GM12874 (cell line): ENCODE data around the gene SC5D.

Experiments used
- TF ChIP-seq, protein P1 (sequence below): IDR thresholded peaks from 2 replicates; pipeline ENCODE4 v1.5.1; 2011; ENCODE audit warnings: low read depth, mild to moderate bottlenecking, control low read depth, low read length, moderate library complexity; ENCODE audit not compliant: insufficient read depth

SC5D gene

DNA sequence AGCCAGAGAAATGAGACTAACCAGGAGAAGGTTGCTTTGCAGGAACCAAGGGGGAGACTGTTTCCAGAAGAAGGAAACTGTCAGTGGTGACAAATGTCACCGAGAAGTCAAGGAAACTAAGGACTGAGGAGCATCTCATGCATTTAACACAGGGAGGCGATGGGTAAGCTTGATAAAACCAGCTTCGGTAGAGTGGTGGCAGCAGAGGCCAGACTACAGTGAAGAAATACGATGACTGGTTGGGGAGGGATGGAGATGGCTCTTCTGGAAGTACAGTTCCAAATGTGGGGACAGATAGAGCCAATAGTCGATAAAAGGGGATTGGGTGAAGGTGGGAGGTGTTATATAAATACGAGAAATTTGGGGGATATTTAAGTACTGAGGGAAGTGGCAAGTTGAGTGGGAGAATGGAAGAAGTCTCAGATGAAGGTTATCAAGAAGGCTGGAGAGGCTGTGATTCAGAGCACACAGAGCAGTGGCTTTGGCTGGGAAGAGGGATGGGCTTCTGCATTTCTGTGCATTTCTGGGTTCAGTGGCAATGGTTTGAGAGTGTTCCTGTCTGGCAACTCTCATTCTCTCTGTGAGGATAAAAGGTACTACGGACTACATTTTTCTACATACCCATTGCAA lies 29.2 kb downstream of the SC5D start:
- TF ChIP-seq, protein P1, sequence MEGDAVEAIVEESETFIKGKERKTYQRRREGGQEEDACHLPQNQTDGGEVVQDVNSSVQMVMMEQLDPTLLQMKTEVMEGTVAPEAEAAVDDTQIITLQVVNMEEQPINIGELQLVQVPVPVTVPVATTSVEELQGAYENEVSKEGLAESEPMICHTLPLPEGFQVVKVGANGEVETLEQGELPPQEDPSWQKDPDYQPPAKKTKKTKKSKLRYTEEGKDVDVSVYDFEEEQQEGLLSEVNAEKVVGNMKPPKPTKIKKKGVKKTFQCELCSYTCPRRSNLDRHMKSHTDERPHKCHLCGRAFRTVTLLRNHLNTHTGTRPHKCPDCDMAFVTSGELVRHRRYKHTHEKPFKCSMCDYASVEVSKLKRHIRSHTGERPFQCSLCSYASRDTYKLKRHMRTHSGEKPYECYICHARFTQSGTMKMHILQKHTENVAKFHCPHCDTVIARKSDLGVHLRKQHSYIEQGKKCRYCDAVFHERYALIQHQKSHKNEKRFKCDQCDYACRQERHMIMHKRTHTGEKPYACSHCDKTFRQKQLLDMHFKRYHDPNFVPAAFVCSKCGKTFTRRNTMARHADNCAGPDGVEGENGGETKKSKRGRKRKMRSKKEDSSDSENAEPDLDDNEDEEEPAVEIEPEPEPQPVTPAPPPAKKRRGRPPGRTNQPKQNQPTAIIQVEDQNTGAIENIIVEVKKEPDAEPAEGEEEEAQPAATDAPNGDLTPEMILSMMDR: peak; percentile 58

DNA sequence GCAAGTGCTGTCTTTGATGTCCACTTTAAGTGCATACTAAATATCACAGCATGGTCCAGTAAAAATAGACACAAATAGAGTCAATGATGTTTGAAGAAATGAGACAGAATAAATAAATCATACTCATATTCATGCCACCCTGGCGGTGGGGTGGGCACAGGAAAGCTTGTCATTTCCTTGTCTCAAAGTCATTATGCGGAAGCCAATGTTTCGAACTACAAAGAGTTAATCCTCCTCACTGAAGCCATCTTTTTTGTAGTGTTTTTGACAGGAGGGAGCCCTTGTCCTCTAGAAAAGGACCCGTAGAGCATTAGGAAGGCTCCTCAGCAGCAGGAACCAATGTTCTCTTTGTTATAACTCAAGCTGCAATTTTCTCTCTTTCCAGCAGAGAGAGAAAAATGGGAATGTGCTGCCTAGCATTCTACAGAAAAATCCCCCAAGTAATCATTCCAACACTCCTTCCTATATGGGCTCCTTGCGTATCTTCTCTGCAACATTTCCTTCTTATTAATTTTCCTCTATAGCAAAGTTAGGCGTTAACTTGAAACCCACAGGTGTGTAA lies 30.6 kb downstream of the SC5D start:
- TF ChIP-seq, protein P1: no peak

DNA sequence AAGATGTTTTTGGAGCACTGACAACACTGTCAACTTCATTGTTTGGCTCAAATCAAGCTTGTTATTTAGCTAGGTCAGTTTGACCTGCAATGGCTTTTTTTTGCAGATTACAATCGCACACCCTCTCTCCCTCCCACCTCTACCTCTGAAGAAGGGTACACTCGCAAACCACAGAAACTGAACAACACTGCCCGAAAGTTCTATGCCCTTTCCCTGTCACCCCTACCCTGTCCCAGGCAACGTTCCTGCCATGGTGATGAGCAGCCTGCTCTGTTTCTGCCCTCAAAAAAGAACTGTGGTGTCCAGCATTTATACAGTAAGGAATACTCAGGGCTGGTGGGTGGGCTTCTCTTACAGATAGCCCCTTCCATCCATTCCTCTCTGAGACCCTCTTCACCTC lies 33.7 kb downstream of the SC5D start:
- TF ChIP-seq, protein P1: no peak

DNA sequence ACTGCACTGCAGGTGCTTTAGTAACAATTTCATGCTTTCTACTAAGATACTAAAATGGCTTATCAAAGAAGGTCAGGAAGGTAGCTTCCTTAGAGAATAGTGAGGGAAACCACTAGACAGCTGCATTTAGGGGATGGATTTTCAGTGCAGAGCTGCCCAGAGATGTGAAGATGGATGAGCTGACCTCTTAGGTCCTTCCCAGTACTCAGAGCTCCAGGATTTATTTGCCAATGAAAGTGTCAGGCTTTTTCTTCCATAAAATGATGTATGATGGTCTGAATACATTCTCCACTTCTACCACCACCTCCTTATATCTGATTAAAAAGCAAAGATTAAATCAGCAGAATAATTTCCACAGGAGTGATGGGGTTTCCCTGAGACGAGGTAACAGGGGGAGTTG lies 35.0 kb downstream of the SC5D start:
- TF ChIP-seq, protein P1: no peak

DNA sequence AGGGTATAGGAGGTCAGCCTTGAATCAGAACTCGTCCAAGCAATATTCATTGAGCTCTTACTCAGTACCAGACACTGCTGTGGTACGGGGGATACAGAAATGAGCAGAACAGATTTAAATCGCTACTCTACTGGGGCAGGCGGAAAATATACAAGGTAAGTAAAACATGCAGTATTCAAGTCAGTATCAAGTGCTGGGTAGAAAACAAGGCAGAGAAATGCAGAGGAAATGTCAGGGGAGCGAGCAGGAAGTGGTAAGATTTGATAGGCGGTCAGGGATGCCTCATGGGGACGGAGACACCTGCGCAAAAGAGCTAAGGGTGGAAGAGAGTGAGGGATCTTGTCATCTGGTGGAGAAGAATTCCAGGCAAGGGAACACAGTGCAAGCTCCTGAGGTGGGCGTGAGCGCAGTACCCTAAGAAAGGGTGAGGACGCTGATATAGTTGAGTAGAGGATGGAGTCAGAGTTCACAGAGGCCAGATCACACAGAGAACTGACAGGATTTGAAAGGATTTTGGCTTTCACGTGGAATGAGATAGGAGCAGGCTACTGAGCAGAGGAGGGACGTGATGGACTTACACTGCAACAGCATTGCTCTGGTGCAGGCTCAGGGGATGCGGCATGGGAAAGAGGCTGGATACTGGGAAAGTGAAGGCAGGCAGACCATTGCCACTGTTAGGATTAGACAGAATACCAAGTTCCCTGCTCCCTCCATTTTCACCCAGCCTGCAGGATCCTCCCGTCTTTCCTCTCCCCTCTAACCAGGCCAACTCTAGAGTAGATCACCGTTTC lies 35.8 kb downstream of the SC5D start:
- TF ChIP-seq, protein P1: no peak

DNA sequence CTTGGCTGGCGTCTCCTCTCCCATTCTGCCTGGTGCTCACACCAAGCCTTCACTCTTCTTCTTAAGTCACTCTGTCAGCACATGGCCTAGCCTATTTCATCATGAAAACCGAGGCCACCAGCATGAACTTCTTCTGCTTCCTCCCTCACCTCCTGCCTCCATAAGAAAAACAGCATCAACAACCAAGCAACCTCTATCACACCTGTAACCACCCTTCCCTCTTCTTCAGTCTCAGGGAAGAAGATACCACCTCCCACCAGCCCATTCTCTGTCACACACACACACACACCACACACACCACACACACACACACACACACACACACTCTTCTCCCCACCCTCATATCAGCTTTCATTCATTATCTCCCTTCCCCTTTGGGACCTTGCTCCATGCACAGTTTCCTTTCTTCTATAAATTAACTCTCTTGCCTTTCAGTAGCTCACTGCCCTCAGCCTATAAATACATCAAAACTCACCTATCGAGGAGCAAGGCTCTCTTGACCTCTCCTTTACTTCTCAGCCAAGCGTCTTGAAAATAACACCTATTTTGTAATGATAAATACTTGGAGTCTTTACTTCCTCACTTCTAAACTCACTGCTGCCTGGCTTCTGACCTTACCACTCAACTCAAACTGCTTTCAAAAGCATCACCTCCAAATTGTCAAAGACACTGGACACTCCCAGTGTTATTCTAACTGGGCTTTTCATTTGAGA lies 36.6 kb downstream of the SC5D start:
- TF ChIP-seq, protein P1: no peak

DNA sequence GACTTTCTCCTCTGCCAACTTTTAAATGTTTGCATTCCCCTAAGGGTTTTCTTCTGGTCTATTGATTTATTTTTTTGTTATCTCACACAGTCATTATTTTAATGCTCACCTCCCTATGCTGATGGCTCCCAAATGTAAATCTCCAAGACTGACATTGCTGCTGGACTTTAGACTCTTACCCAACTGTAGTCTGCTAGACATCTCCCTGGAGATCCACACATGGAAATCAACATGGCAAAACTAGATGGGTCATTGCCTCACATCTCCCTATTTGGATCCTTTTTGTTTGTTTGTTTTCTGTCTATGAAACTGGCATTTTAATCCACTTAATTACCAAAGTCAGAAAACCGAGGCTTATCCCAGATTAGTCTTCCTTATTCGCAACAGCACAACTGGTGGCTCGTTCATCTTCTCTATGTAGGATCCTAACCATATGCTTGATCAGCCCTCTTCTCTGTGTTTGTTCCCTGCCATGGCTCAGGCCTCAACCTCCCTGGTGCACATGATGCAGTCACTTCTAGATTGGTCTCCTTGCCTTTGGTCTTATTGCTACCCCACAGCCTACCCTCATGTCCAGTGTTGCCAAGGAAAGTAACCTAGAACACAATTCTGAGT lies 37.3 kb downstream of the SC5D start:
- TF ChIP-seq, protein P1: no peak
